ENCODE measurements around the gene PMP22.

- no peak for TF ChIP-seq POLR2A (IDR thresholded peaks at IDR 0.05)
- peak; percentile 76 to 93 for TF ChIP-seq POLR2AphosphoS5 (IDR thresholded peaks at IDR 0.05)
- no peak for TF ChIP-seq CTCF (IDR thresholded peaks at IDR 0.05)
- peak in 1 of 4 donors; percentile 76 for TF ChIP-seq EP300 (IDR thresholded peaks at IDR 0.05)
These were observed 79.5 kb downstream of the PMP22 start for GRCh38 chr17:15185625-15185991.

All from upper lobe of left lung (tissue), 4 donors.